Neuronal stem cell (in vitro differentiated cells): ENCODE data around the gene LARGE2.
A peak's percentile ranks its signal among the peaks of the same experiment; 100 is the strongest.

ENCODE experiments used
- DNase-seq: peaks from one replicate; pipeline ENCODE4 v3.0.0-alpha.2; 2013; ENCODE audit warnings: low spot score
- H2AFZ ChIP-seq: one replicate; pipeline ENCODE4 v1.6.1; 2013; ENCODE audit warnings: mild to moderate bottlenecking, low read length, inconsistent platforms
- H2AK5ac ChIP-seq: 2 replicates; pipeline ENCODE4 v1.6.1; 2013; ENCODE audit warnings: low read depth, mild to moderate bottlenecking, inconsistent platforms, low read length, moderate library complexity, mixed read lengths
- H2BK120ac ChIP-seq: 2 replicates; pipeline ENCODE4 v1.6.1; 2013; ENCODE audit warnings: low read depth, mild to moderate bottlenecking, inconsistent platforms, low read length, moderate library complexity, mixed read lengths
- H2BK12ac ChIP-seq: one replicate; pipeline ENCODE4 v1.6.1; 2013; ENCODE audit warnings: low read length, inconsistent platforms
- H2BK15ac ChIP-seq: 2 replicates; pipeline ENCODE4 v1.6.1; 2013; ENCODE audit warnings: mild to moderate bottlenecking, low read length, inconsistent platforms, mixed read lengths
- H2BK5ac ChIP-seq: one replicate; pipeline ENCODE4 v1.6.1; 2013; ENCODE audit warnings: inconsistent platforms, mild to moderate bottlenecking, low read length, moderate library complexity
- H3K14ac ChIP-seq: one replicate; pipeline ENCODE4 v1.6.1; 2013; ENCODE audit warnings: low read length, inconsistent platforms
- H3K18ac ChIP-seq: 2 replicates; pipeline ENCODE4 v1.6.1; 2013; ENCODE audit warnings: low read length, inconsistent platforms
- H3K23ac ChIP-seq: 2 replicates; pipeline ENCODE4 v1.6.1; 2013; ENCODE audit warnings: low read depth, mild to moderate bottlenecking, mixed read lengths, low read length, inconsistent platforms; ENCODE audit not compliant: poor library complexity
- H3K27ac ChIP-seq: replicated peaks from 3 replicates; pipeline ENCODE4 v1.5.1; 2013; ENCODE audit warnings: low read length, inconsistent platforms
- H3K27me3 ChIP-seq, 3 experiments: 2 replicates each; pipeline ENCODE4 v1.6.1; 2013; ENCODE audit warnings: low read length in 3 of 3, mild to moderate bottlenecking in 2 of 3, inconsistent platforms in 1 of 3, low read depth in 1 of 3, mixed read lengths in 1 of 3, moderate library complexity in 1 of 3; ENCODE audit not compliant: control insufficient read depth in 3 of 3, insufficient read depth in 3 of 3
- H3K36me3 ChIP-seq, 2 donors: replicated peaks in 1 of 2; 2 replicates each; pipeline ENCODE4 v1.6.1; 2013; ENCODE audit warnings: low read length in 2 of 2; ENCODE audit not compliant: control insufficient read depth in 2 of 2, insufficient read depth in 2 of 2
- H3K4ac ChIP-seq: 2 replicates; pipeline ENCODE4 v1.6.1; 2013; ENCODE audit warnings: inconsistent platforms, mild to moderate bottlenecking, low read length, moderate library complexity
- H3K4me1 ChIP-seq, 2 donors: 1 replicate in 1 of 2; 2 replicates in 1 of 2; pipeline ENCODE4 v1.6.1; 2013; ENCODE audit warnings: low read length in 2 of 2, low read depth in 1 of 2; ENCODE audit not compliant: control insufficient read depth in 2 of 2, insufficient read depth in 1 of 2
- H3K4me2 ChIP-seq: one replicate; pipeline ENCODE4 v1.6.1; 2013; ENCODE audit warnings: mild to moderate bottlenecking, low read length, inconsistent platforms; ENCODE audit not compliant: insufficient read depth, poor library complexity, severe bottlenecking
- H3K4me3 ChIP-seq, 2 donors: 2 replicates each; pipeline ENCODE4 v1.5.1; 2013; ENCODE audit warnings: low read length in 2 of 2, mild to moderate bottlenecking in 2 of 2, inconsistent platforms in 1 of 2, moderate library complexity in 1 of 2
- H3K79me1 ChIP-seq: one replicate; pipeline ENCODE4 v1.6.1; 2013; ENCODE audit warnings: low read depth, mild to moderate bottlenecking, inconsistent platforms, low read length, moderate library complexity
- H3K9ac ChIP-seq: one replicate; pipeline ENCODE4 v1.6.1; 2013; ENCODE audit warnings: mild to moderate bottlenecking, low read depth, low read length, inconsistent platforms; ENCODE audit not compliant: poor library complexity
- H3K9me3 ChIP-seq, 2 donors: replicated peaks in 1 of 2; 2 replicates each; pipeline versions ENCODE3 to v1.6.1; 2013; ENCODE audit warnings: low read length in 2 of 2, mild to moderate bottlenecking in 2 of 2, inconsistent platforms in 1 of 2, low read depth in 1 of 2, mixed read lengths in 1 of 2, moderate library complexity in 1 of 2; ENCODE audit not compliant: control insufficient read depth in 2 of 2, insufficient read depth in 1 of 2
- H4K8ac ChIP-seq: one replicate; pipeline ENCODE4 v1.6.1; 2013; ENCODE audit warnings: low read depth, mild to moderate bottlenecking, inconsistent platforms, low read length, moderate library complexity
- H4K91ac ChIP-seq: one replicate; pipeline ENCODE4 v1.6.1; 2013; ENCODE audit warnings: low read length, low read depth, mild to moderate bottlenecking, inconsistent platforms; ENCODE audit not compliant: poor library complexity
- WGBS, 2 donors: extraction: QIAGEN DNeasy Blood & Tissue Kit; methylation state at CpG; one replicate each; pipeline ENCODE4 v1.1.7; 2013; ENCODE audit warnings: missing lambda C conversion rate in 2 of 2, mixed read lengths in 1 of 2; ENCODE audit not compliant: insufficient read length in 2 of 2, insufficient replicate concordance in 1 of 2; ENCODE audit errors: extremely low coverage in 2 of 2; 5-methylcytosine and 5-hydroxymethylcytosine counted together

LARGE2 gene

DNA sequence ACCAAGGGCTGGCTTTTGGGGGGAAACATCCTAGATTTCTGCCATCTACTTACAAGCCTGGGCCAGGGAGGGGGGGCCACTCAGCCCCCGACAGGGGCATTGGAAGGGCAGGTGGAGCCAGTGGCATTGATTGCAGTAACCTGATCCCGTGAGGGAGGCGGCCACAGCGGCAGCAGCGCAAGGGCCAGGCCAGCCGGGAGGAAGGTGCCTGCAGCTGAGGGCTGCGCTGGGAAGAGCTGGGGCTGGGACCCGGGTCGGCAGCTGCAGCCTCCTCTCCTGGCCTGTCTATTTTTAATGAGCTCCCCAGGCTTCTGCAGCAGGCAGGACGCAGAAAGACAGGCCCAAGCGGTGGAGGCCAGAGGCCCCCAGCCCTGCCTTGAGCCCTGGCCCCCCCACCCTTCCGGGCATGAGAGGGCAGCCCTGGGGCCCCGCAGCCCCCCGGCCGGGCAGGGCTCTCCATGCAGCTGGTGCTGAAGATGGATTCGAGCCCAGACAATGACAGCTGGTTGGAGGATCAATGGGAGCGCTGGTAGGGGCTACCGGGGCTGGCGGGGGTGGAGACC is 26.0 kb upstream of the LARGE2 start:
- no peak overlapping the region for H3K4me3 ChIP-seq
- no CpG with 5 or more reads among the region's 19 CpGs for WGBS, 2 donors
- peak overlapping the region; percentile 2 for H3K23ac ChIP-seq
- H3K27ac ChIP-seq, result peak overlapping the region; percentile 62
- H3K18ac ChIP-seq, result peak overlapping the region; percentile 82
- H3K4me1 ChIP-seq, result peaks cover 31 to 43% of the 10 kb centered on the region in 2 donors
- H2AFZ ChIP-seq, result peak overlapping the region; percentile 79
- no peaks in the 10 kb centered on the region for H3K36me3 ChIP-seq
- H2BK5ac ChIP-seq, result no peak overlapping the region
- H2BK120ac ChIP-seq, result no peak overlapping the region
- no peak overlapping the region for H2BK15ac ChIP-seq
- H3K4me2 ChIP-seq, result peak overlapping the region; percentile 30
- DNase-seq, result peak; percentile 48
- no peak overlapping the region for H2BK12ac ChIP-seq
- peaks cover 3% of the 10 kb centered on the region for H3K79me1 ChIP-seq
- H4K8ac ChIP-seq, result no peak overlapping the region
- peaks cover 0 to 27% (median 7%) of the 10 kb centered on the region in 3 experiments for H3K27me3 ChIP-seq
- no peak overlapping the region for H3K14ac ChIP-seq
- H3K9me3 ChIP-seq, result peaks cover 0 to 1% of the 10 kb centered on the region in 2 donors
- no peak overlapping the region for H2AK5ac ChIP-seq
- H4K91ac ChIP-seq, result no peak overlapping the region
- no peak overlapping the region for H3K9ac ChIP-seq
- H3K4ac ChIP-seq, result no peak overlapping the region

DNA sequence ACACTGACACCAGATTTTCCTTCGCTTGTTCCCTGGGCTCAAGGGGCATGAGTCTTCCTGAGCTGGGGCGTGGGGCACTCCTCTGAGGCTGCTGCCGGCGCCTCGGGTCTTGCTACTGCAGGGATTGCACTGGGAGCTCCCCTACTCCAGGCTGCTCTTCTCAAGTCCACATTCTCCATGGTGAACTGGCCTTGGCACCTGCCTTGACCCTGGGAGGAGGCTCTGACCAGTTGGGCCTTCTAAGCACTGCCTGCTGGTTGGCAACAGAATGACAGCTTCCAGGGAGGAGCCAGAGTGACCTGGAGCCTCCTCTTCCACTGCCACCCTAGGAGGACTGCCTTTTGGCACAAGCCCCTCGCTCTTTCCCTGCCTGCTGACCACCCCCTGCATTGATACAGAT is 24.9 kb upstream of the LARGE2 start:
- H3K4me1 ChIP-seq, result peaks cover 33 to 45% of the 10 kb centered on the region in 2 donors
- H4K8ac ChIP-seq, result no peak overlapping the region
- H2BK15ac ChIP-seq, result no peak overlapping the region
- peaks cover 2 to 4% of the 10 kb centered on the region in 2 donors for H3K36me3 ChIP-seq
- H2AFZ ChIP-seq, result no peak overlapping the region
- H2BK120ac ChIP-seq, result no peak overlapping the region
- no peak overlapping the region for H2BK12ac ChIP-seq
- H3K4ac ChIP-seq, result no peak overlapping the region
- H2BK5ac ChIP-seq, result no peak overlapping the region
- H2AK5ac ChIP-seq, result peak overlapping the region; percentile 22
- H4K91ac ChIP-seq, result no peak overlapping the region
- H3K4me3 ChIP-seq, result no peak overlapping the region
- DNase-seq, result no peak
- no CpG with 5 or more reads among the region's 6 CpGs for WGBS, 2 donors
- no peak overlapping the region for H3K27ac ChIP-seq
- H3K18ac ChIP-seq, result peak overlapping the region; percentile 5
- no peak overlapping the region for H3K9ac ChIP-seq
- H3K9me3 ChIP-seq, result peaks cover 0 to 1% of the 10 kb centered on the region in 2 donors
- peaks cover 3% of the 10 kb centered on the region for H3K79me1 ChIP-seq
- no peak overlapping the region for H3K23ac ChIP-seq
- no peak overlapping the region for H3K14ac ChIP-seq
- H3K27me3 ChIP-seq, result peaks cover 0 to 23% (median 7%) of the 10 kb centered on the region in 3 experiments
- H3K4me2 ChIP-seq, result no peak overlapping the region

GRCh38 chr11:45899086-45899447 is 23.4 kb upstream of the LARGE2 start:
- Histone ChIP-seq H3K14ac (no peak overlapping the region), H3K27ac (peak overlapping the region; percentile 64), H3K23ac (peak overlapping the region; percentile 31), H2BK5ac (peak overlapping the region; percentile 10), H3K36me3 (peaks cover 10 to 18% of the 10 kb centered on the region in 2 donors), H3K9me3 (peaks cover 0 to 1% of the 10 kb centered on the region in 2 donors), H3K4me3 (peak overlapping the region in 1 of 2 donors; percentile 79), H4K8ac (no peak overlapping the region), H3K4me2 (peak overlapping the region; percentile 86), H3K79me1 (peaks cover 3% of the 10 kb centered on the region), H3K9ac (no peak overlapping the region), H2AFZ (peak overlapping the region; percentile 93), H2BK15ac (peak overlapping the region; percentile 27), H3K18ac (peak overlapping the region; percentile 62), H2BK12ac (no peak overlapping the region), H3K4ac (no peak overlapping the region), H3K27me3 (peaks cover 0 to 10% (median 7%) of the 10 kb centered on the region in 3 experiments), H4K91ac (no peak overlapping the region), H2BK120ac (no peak overlapping the region), H2AK5ac (peak overlapping the region; percentile 78), H3K4me1 (peaks cover 32 to 43% of the 10 kb centered on the region in 2 donors)
- no peak for DNase-seq
- WGBS, 2 donors, result no CpG with 5 or more reads among the region's 3 CpGs

GRCh38 chr11:45899448-45900174 is 22.8 kb upstream of the LARGE2 start:
- H2AK5ac ChIP-seq, result peak overlapping the region; percentile 78
- H2BK12ac ChIP-seq, result no peak overlapping the region
- H3K4me1 ChIP-seq, result peaks cover 29 to 43% of the 10 kb centered on the region in 2 donors
- peaks cover 0 to 1% of the 10 kb centered on the region in 2 donors for H3K9me3 ChIP-seq
- peaks cover 3% of the 10 kb centered on the region for H3K79me1 ChIP-seq
- H2AFZ ChIP-seq, result peak overlapping the region; percentile 93
- H3K36me3 ChIP-seq, result peaks cover 14 to 24% of the 10 kb centered on the region in 2 donors
- WGBS, 2 donors, result no CpG with 5 or more reads among the region's 62 CpGs
- H2BK15ac ChIP-seq, result no peak overlapping the region
- DNase-seq, result peak; percentile 94
- H3K27ac ChIP-seq, result peak overlapping the region; percentile 89
- no peak overlapping the region for H3K14ac ChIP-seq
- H3K4me2 ChIP-seq, result peak overlapping the region; percentile 86
- H3K18ac ChIP-seq, result peak overlapping the region; percentile 99
- H3K4me3 ChIP-seq, result peak overlapping the region; percentile 77 to 79
- H3K4ac ChIP-seq, result no peak overlapping the region
- peak overlapping the region; percentile 80 for H3K9ac ChIP-seq
- peak overlapping the region; percentile 76 for H3K23ac ChIP-seq
- no peak overlapping the region for H4K8ac ChIP-seq
- H2BK120ac ChIP-seq, result no peak overlapping the region
- peaks cover 0 to 7% (median 4%) of the 10 kb centered on the region in 3 experiments for H3K27me3 ChIP-seq
- no peak overlapping the region for H4K91ac ChIP-seq
- H2BK5ac ChIP-seq, result peak overlapping the region; percentile 10
